ENCODE results near the gene KCNAB1.

DNA sequence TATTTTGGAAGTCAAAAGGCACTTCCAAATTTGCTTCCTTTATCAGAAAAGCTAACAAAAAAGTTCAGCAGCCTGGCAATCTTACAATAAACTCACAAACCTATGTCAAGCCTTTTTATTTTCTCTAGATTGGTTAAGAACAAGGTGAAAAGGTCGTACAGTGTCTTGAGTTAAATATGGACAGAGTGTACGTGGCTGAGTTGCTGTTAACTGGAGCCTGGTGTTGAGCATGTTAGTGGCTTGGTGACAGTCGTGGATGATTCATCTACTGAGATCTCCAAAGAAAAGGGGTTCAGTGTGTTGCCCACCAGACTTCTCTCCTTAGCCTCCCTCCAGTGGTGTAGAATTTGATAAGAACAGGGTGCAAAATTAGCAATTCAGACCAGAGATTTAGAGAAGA, 344.8 kb downstream of the KCNAB1 start:
- TF ChIP-seq ZFP30 (CRISPR knock-in tag; IDR thresholded peaks at IDR 0.05) (no peak), ZNF565 (CRISPR knock-in tag; conservative IDR thresholded peaks at IDR 0.05; ENCODE audit: low read depth) (no peak), PATZ1 (CRISPR knock-in tag; IDR thresholded peaks at IDR 0.05; ENCODE audit: borderline replicate concordance) (no peak), CSRNP3 (CRISPR knock-in tag; IDR thresholded peaks at IDR 0.05) (no peak), ZNF70 (CRISPR knock-in tag; IDR thresholded peaks at IDR 0.05) (no peak), TOX (CRISPR knock-in tag; IDR thresholded peaks at IDR 0.05; ENCODE audit: borderline replicate concordance) (no peak), CREB5 (CRISPR knock-in tag; IDR thresholded peaks at IDR 0.05; ENCODE audit: low read depth) (no peak)
